ENCODE data around the gene TRAPPC2.

DNA sequence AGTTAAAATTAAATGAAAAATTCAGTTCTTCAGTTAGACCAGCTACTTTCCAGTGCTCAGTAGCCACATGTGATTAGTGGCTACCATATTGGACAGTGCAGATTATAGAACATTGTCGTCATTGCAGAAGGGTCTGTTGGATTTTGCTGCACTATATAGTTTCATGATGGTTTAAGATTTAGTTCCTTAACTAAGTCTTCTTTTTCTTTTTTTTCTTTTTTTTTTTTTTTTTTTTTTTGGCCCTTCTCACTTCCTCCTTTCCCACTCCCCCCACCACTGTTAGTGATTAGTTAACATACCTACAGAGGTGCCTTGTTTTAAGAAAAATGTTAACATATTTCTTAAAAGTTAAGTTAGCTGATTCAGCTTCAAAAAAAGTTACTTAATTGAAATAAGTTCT is 36.4 kb downstream of the TRAPPC2 start:
- TF ChIP-seq, protein P1, sequence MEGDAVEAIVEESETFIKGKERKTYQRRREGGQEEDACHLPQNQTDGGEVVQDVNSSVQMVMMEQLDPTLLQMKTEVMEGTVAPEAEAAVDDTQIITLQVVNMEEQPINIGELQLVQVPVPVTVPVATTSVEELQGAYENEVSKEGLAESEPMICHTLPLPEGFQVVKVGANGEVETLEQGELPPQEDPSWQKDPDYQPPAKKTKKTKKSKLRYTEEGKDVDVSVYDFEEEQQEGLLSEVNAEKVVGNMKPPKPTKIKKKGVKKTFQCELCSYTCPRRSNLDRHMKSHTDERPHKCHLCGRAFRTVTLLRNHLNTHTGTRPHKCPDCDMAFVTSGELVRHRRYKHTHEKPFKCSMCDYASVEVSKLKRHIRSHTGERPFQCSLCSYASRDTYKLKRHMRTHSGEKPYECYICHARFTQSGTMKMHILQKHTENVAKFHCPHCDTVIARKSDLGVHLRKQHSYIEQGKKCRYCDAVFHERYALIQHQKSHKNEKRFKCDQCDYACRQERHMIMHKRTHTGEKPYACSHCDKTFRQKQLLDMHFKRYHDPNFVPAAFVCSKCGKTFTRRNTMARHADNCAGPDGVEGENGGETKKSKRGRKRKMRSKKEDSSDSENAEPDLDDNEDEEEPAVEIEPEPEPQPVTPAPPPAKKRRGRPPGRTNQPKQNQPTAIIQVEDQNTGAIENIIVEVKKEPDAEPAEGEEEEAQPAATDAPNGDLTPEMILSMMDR (IDR thresholded peaks at IDR 0.05): no peak
- no peak for TF ChIP-seq POLR2AphosphoS5 (IDR thresholded peaks at IDR 0.05)
- no peak for TF ChIP-seq EP300 (IDR thresholded peaks at IDR 0.05)
